ENCODE measurements around the gene UBE3C. TPM values are rescaled to one million over a fixed set of nuclear protein-coding genes. Genes with fewer than 3 reads are reported as not detected.
A peak's percentile ranks its signal among the peaks of the same experiment; 100 is the strongest.

UBE3C gene
- total RNA-seq, 4 donors from 2014 or later = 70.9 to 107 (median 100) TPM

DNA sequence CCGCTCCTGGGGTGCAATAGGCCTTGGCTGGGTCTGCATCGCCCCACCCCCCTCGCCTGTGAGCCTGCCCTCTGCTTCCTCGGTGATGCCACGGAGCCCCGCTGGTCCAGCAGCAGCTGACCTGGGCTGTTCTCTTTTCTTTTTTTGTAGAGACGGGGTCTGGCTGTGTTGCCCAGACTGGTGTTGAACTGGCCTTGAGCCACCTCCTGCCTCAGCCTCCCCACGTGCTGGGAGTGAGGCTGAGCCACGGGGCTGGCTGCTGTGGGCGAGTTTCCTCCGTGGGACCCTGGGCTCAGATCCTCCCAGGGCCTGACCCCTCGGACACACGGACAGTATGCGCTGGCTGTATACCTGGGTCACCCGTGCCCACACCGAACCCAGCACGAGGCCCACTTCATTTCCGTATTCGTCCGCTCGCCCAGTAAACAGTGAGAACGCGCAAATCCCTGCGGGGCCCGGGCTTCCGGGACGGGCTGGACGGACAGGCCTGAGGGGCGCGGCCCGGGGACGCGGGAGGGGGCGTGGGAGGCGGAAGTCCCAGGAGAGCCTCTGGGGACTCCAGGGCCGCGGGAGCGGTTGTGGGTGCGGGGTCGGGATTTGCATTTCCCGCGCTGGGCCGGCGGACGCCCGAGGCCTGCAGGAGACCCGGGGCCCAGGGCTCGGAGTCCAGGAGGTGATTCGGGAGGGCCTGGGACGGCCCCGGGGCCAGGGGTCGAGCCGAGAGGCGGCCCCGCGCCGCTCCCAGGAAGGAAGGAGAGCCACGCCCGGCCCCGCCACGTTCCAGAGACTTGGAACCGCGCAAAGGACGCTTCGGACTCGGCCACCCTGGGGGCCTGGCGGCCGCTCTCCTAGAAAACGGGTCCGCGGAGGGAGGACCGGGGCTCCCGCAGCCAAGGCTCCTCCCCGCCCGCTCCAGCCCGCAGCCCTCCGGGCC, 140.3 kb downstream of the UBE3C start:
- Histone ChIP-seq H3K27ac (peak overlapping the region in 1 of 4 donors; percentile 61), H3K36me3 (no peaks in the 10 kb centered on the region), H3K4me1 (peaks cover 0 to 19% (median 5%) of the 10 kb centered on the region in 3 donors), H3K27me3 (peaks cover 54% of the 10 kb centered on the region), H3K4me3 (peak overlapping the region; percentile 24 to 64), H3K9me3 (peaks cover 0 to under 1% (median 0%) of the 10 kb centered on the region in 3 donors)
- peak; percentile 48 for ATAC-seq
- no CpG with 5 or more reads among the region's 77 CpGs for WGBS, 2 donors (ENCODE audit: low coverage in 1 of 2)
- no peak for TF ChIP-seq EP300 (IDR thresholded peaks at IDR 0.05)
- TF ChIP-seq, protein P1, sequence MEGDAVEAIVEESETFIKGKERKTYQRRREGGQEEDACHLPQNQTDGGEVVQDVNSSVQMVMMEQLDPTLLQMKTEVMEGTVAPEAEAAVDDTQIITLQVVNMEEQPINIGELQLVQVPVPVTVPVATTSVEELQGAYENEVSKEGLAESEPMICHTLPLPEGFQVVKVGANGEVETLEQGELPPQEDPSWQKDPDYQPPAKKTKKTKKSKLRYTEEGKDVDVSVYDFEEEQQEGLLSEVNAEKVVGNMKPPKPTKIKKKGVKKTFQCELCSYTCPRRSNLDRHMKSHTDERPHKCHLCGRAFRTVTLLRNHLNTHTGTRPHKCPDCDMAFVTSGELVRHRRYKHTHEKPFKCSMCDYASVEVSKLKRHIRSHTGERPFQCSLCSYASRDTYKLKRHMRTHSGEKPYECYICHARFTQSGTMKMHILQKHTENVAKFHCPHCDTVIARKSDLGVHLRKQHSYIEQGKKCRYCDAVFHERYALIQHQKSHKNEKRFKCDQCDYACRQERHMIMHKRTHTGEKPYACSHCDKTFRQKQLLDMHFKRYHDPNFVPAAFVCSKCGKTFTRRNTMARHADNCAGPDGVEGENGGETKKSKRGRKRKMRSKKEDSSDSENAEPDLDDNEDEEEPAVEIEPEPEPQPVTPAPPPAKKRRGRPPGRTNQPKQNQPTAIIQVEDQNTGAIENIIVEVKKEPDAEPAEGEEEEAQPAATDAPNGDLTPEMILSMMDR (IDR thresholded peaks at IDR 0.05) = no peak

DNA sequence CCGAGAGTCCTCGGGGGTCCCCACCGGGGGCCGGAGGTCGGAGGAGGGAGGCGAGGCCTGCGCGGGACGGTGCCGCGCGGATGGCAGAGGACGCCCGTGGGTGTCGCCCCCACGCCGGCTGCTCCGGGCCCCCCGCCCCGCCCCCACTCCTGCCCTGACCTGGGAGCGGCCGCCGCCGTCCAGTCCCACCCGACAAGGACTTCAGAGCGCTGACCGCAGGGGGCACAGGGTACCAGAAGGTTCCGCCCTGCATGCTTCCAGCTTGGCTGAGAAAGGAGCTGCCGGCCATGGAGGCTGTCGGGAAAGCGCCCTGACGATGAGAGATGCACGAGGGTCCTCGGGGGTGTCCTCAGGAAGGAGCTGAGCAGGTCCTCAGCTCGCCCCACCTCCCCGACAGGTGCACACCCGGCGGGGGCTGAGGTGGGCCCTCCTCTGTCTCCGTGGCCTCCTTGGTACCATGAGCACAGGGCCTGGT, 141.1 kb downstream of the UBE3C start:
- no peak for TF ChIP-seq POLR2AphosphoS5 (IDR thresholded peaks at IDR 0.05)
- TF ChIP-seq EP300 (IDR thresholded peaks at IDR 0.05) = no peak
- no peak for TF ChIP-seq POLR2A (IDR thresholded peaks at IDR 0.05)
- TF ChIP-seq, protein P1 (IDR thresholded peaks at IDR 0.05) = no peak
- Histone ChIP-seq H3K9me3 (peaks cover 0 to 7% (median 0%) of the 10 kb centered on the region in 3 donors), H3K4me1 (peaks cover 0 to 18% (median 5%) of the 10 kb centered on the region in 3 donors), H3K4me3 (peak overlapping the region; percentile 24 to 64), H3K27ac (peak overlapping the region in 1 of 4 donors; percentile 61), H3K36me3 (no peaks in the 10 kb centered on the region), H3K27me3 (peaks cover 54% of the 10 kb centered on the region)
- WGBS, 2 donors (ENCODE audit: low coverage in 1 of 2) = no CpG with 5 or more reads among the region's 39 CpGs
- ATAC-seq = no peak

DNA sequence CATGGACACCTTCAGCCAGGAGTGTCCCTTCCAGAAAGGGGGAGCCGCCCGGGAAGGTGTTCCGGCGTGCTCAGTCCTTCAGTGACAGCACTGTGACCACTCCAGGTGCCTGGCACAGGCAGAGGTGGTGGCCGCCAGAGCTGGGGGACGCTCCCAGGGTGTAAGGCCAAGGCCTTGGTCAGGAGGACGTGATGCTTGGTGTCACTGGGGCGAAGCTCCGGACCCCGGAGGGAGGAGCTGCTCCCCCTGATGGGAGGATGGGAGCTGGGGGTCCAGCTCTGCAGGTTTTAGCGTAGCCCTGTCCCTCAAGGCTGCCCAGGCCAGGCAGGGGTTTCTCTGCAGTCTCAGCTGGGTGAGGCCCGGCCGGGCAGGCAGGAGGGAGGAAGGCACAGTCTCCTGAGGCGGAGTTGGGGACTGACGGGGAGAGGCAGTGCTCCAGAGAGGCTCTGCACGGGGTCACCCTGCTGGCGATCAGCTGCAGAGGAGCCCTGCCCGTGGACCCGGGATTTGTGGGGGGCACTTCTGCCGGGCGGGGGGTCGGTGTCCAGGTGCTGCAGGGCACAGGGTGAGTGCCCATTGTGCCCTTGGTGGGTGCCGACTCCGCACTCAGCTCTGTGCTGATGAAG, 141.6 kb downstream of the UBE3C start:
- no peak for ATAC-seq
- Histone ChIP-seq H3K4me3 (peak overlapping the region in 1 of 2 donors; percentile 64), H3K4me1 (peaks cover 0 to 18% (median 5%) of the 10 kb centered on the region in 3 donors), H3K36me3 (no peaks in the 10 kb centered on the region), H3K27me3 (peaks cover 54% of the 10 kb centered on the region), H3K9me3 (peaks cover 0 to 12% (median 0%) of the 10 kb centered on the region in 3 donors), H3K27ac (no peak overlapping the region)
- 100% methylated on average over 3 of the region's 24 CpGs; no CpG with 5 or more reads in 1 of the 2 donors for WGBS, 2 donors (ENCODE audit: low coverage in 1 of 2)
- TF ChIP-seq EP300 (IDR thresholded peaks at IDR 0.05) = no peak
- no peak for TF ChIP-seq POLR2AphosphoS5 (IDR thresholded peaks at IDR 0.05)
- TF ChIP-seq POLR2A (IDR thresholded peaks at IDR 0.05) = no peak
- TF ChIP-seq, protein P1 (IDR thresholded peaks at IDR 0.05) = no peak

DNA sequence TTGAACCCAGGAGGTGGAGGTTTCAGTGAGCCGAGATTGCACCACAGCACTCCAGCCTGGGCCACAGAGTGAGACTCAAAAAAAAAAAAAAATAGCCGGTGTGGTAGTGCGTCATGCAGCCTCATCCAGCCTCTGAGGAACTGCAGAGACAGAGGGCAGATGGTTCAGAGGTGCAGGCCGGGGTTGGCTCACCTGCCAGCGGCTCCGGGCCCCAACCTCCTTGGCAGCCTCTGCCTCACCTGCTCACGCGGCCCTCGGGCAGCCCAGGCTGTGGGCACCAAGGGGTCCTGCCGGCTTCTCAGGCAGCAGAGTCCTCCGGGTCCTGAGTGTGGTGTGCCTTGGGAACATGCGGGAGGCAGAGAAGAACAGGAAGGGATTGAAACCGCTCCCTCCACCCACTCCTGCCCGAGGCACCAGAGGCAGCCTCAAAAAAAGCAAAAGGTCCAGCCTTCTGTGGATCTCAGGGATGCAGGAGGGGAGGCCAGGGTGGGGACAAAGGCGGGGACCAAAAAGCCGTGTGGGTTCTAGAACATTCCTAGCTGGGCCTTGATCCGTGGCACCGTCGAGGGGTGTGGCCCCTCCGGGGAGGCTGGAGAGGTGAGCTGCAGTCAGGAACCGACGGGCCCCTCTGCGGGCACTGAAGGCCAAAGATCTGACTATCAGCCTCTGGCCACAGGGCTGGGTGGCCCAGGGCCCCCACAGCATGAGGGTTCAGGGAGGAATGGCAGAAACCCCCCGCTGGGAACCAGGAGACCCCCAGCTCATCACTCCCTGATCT, 142.7 kb downstream of the UBE3C start:
- 78 to 89% methylated on average over 7 to 11 of the region's 24 CpGs for WGBS, 2 donors (ENCODE audit: low coverage in 1 of 2)
- no peak for ATAC-seq
- H3K4me1 ChIP-seq = peaks cover 0 to 18% (median 5%) of the 10 kb centered on the region in 3 donors
- no peak overlapping the region for H3K4me3 ChIP-seq
- no peak for TF ChIP-seq POLR2A (IDR thresholded peaks at IDR 0.05)
- TF ChIP-seq, protein P1 (IDR thresholded peaks at IDR 0.05) = no peak
- TF ChIP-seq EP300 (IDR thresholded peaks at IDR 0.05) = no peak
- no peak for TF ChIP-seq POLR2AphosphoS5 (IDR thresholded peaks at IDR 0.05)
- H3K9me3 ChIP-seq = peaks cover 0 to 12% (median 0%) of the 10 kb centered on the region in 3 donors
- peaks cover 54% of the 10 kb centered on the region for H3K27me3 ChIP-seq
- H3K27ac ChIP-seq = no peak overlapping the region
- no peaks in the 10 kb centered on the region for H3K36me3 ChIP-seq

Measured in gastroesophageal sphincter (tissue), 4 donors.